DOHH2 (cell line): ENCODE data around the gene DENND1B.

ENCODE experiments used
- EZH2phosphoT487 ChIP-seq: fragments of 200-600 bp; sonication (generic); IDR thresholded peaks from 2 replicates; pipeline ENCODE4 v1.6.1; 2017; ENCODE audit warnings: borderline replicate concordance, mild to moderate bottlenecking, antibody characterized with exemption, low read length, moderate library complexity, mixed read lengths
- TF ChIP-seq, protein P1 (sequence below): fragments of 200-600 bp; sonication (generic); IDR thresholded peaks from one replicate; pipeline ENCODE4 v1.5.1; 2014; ENCODE audit warnings: antibody characterized with exemption, mild to moderate bottlenecking, low read depth, low read length; ENCODE audit not compliant: poor library complexity, severe bottlenecking

DNA sequence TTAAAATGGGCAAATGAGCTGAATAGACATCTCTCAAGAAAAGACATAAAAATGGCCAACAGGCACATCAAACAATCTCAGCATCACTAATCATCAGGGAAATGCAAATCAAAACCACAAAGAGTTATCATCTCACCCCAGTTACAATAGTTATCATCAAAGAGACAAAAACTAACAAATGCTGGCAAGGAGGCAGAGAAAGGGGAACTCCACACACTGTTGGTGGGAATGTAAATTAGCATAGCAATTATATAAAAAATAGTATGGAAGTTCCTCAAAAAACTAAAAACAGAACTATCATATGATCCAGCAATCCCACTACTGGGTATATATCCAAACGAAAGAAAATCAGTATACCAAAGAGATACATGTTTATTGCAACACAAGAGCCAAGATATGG, 68.7 kb downstream of the DENND1B start:
- TF ChIP-seq, protein P1, sequence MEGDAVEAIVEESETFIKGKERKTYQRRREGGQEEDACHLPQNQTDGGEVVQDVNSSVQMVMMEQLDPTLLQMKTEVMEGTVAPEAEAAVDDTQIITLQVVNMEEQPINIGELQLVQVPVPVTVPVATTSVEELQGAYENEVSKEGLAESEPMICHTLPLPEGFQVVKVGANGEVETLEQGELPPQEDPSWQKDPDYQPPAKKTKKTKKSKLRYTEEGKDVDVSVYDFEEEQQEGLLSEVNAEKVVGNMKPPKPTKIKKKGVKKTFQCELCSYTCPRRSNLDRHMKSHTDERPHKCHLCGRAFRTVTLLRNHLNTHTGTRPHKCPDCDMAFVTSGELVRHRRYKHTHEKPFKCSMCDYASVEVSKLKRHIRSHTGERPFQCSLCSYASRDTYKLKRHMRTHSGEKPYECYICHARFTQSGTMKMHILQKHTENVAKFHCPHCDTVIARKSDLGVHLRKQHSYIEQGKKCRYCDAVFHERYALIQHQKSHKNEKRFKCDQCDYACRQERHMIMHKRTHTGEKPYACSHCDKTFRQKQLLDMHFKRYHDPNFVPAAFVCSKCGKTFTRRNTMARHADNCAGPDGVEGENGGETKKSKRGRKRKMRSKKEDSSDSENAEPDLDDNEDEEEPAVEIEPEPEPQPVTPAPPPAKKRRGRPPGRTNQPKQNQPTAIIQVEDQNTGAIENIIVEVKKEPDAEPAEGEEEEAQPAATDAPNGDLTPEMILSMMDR = no peak
- no peak for TF ChIP-seq EZH2phosphoT487
